Activated CD4-positive, alpha-beta T cell treated with anti-CD3 and anti-CD28 coated beads, Interleukin-2, amount 50 U/mL, for 4 hours (primary cell): Measurements from ENCODE around the gene HHIPL1.

Experiments
- DNase-seq, 2 experiments: peaks; one replicate each; pipeline ENCODE4 v3.0.0-alpha.2; 2020

Gene HHIPL1

GRCh38 chr14:99644723-99645544, at the start of gene HHIPL1:
TSS of gene HHIPL1 (plus strand) at chr14:99645129. CDS start at chr14:99645208, 79 bp downstream.
- DNase-seq = no peak

- DNase-seq = no peak
These were observed 49.4 kb upstream of the HHIPL1 start for GRCh38 chr14:99595524-99595923.

GRCh38 chr14:99596071-99596627, 48.8 kb upstream of the HHIPL1 start:
- no peak for DNase-seq

GRCh38 chr14:99596772-99597171, 48.2 kb upstream of the HHIPL1 start:
- DNase-seq = no peak

- DNase-seq = no peak
These were observed 46.9 kb upstream of the HHIPL1 start for GRCh38 chr14:99597911-99598600.

GRCh38 chr14:99598774-99599173, 46.2 kb upstream of the HHIPL1 start:
- no peak for DNase-seq

GRCh38 chr14:99599393-99599792, 45.5 kb upstream of the HHIPL1 start:
- no peak for DNase-seq

GRCh38 chr14:99600232-99600888, 44.6 kb upstream of the HHIPL1 start:
- no peak for DNase-seq

GRCh38 chr14:99601361-99601831, 43.5 kb upstream of the HHIPL1 start:
- no peak for DNase-seq

GRCh38 chr14:99602054-99602787, 42.7 kb upstream of the HHIPL1 start:
- DNase-seq = no peak

GRCh38 chr14:99602788-99603415, 42.0 kb upstream of the HHIPL1 start:
- no peak for DNase-seq

GRCh38 chr14:99603471-99604277, 41.3 kb upstream of the HHIPL1 start, which contains the start of gene CCDC85C:
TSS of gene CCDC85C (minus strand) at chr14:99604207. CDS start at chr14:99603959, 248 bp downstream.
- peak; percentile 33 to 34 for DNase-seq

- peak; percentile 90 to 92 for DNase-seq
These were observed 40.6 kb upstream of the HHIPL1 start for GRCh38 chr14:99604278-99604765.

- peak; percentile 25 to 37 for DNase-seq
These were observed 40.1 kb upstream of the HHIPL1 start for GRCh38 chr14:99604766-99605298.

GRCh38 chr14:99605299-99605961, 39.5 kb upstream of the HHIPL1 start:
- DNase-seq = peak; percentile 81 to 84

- no peak for DNase-seq
These were observed 38.6 kb upstream of the HHIPL1 start for GRCh38 chr14:99606359-99606758.

GRCh38 chr14:99608591-99608990, 36.3 kb upstream of the HHIPL1 start:
- DNase-seq = no peak

GRCh38 chr14:99609245-99610170, 35.4 kb upstream of the HHIPL1 start:
- no peak for DNase-seq

GRCh38 chr14:99611646-99612045, 33.3 kb upstream of the HHIPL1 start:
- DNase-seq = no peak
